Activated CD4-positive, CD25-positive, alpha-beta regulatory T cell treated with anti-CD3 and anti-CD28 coated beads, Interleukin-2, amount 50 U/mL, for 72 hours (primary cell): ENCODE results near the gene NOS2.
"Not testable (repeated sequence)": the region's sequence is repeated elsewhere in the genome, so short reads cannot be mapped to it uniquely, and the experiment has no call there.

ENCODE experiments used
- DNase-seq: peaks from one replicate; pipeline ENCODE4 v3.0.0; 2021

NOS2 gene

DNA sequence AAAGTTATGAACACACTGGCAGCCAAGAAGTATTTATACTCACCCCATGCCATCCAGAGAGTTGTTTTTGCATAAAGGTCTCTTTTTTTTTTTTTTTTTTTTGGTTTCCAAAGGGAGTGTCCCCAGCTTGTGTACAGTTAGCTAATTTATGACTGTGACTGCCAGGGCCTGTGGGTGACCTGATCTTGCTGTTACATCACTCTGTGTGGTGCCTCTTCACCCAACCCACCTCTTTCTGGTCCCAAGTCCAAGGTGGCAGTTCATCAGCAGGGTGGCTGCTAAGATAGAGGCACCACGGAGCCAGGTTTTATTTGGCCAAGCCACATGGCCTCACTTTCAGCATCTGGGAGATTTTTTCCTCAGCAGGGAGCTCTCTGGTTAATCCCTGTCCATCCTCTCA is at the start of gene NOS2:
TSS of gene NOS2 (minus strand) at position 8 of the 400 bp plus-strand sequence. CDS start 1,720 bp downstream, outside the sequence.
- no peak for DNase-seq

- DNase-seq: no peak
Observed at GRCh38 chr17:27849474-27850185, 49.3 kb upstream of the NOS2 start.

- no peak for DNase-seq
Observed at GRCh38 chr17:27848931-27849330, 48.6 kb upstream of the NOS2 start.

- not testable (repeated sequence) for DNase-seq
Observed at GRCh38 chr17:27846808-27847307, 46.5 kb upstream of the NOS2 start.

DNA sequence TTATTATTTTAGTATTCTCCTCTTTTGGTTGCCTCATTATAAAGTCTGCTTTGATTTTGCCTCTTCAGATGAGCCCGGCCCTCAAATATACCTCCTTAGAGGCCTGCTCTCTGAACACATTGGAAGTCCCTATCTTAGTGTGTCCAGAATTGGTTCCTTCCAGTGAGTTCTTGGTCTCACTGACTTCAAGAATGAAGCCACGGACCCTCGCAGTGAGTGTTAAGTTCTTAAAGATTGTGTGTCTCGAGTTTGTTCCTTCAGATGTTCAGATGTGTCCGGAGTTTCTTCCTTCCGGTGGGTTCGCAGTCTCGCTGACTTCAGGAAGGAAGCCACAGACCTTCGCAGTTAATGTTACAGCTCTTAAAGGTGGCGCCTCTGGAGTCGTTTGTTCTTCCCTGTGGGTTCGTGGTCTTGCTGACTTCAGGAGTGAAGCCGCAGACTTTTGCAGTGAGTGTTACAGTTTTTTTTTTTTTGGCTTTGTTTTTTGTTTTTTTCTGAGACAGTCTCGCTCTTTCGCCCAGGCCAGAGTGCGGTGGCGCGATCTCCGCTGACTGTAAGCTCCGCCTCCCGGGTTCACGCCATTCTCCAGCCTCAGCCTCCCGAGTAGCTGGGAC is 45.8 kb upstream of the NOS2 start:
- peak; percentile 36 for DNase-seq

DNA sequence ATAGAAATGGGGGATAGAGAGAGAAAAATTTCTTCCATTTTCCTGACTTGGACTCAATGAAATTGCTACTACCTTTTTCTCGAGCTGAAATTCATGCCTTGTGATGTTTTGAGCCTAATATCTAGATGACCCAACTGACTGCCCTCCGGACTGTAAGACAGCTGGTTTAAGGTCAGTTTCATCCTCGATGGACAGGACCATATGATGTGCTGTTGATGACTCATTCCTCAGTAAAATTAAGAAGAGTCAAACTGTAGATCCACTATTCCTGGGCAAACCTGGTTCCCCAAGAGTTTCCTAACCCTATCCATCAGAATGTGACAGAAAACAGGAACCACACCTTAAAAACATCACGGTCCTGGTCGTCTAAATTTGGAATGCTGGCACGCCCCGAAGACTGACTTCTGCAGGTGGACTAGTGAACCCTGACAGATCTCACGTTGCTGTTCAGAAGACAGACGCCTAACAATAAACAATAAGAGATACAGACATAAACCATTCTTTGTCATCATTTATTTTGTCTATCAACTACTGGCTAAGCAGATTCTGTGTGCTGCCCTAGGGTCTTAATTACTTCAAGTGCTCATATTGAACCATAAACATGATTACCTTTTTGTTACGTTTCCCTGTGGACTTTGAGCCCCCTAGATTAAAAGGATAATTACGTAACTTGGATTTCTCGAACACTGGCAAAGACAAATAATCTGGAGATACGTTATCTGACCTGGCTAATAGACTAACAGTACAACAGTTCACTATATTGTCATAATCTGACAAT is 45.1 kb upstream of the NOS2 start:
- no peak for DNase-seq

DNA sequence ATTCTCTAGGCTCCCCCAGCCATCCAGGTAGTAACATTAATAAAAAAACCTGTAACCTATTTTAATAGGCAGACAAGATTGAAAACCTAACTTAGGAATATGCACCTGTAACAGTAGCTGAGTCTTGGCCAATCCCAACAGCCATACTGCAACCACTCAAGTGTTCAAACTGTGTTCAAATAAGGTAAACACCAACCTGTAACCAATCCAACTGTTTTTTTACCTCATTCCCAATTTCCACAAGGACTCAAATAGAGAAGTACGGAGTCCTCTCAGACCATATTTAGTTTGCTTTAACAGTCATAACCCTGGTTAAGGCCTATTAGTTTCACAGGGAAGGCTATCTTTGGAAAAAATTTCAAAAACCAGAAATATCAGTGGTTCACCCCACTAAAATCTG is 40.4 kb upstream of the NOS2 start:
- no peak for DNase-seq

GRCh38 chr17:27840406-27840678 is 40.0 kb upstream of the NOS2 start:
- DNase-seq: not testable (repeated sequence)

DNA sequence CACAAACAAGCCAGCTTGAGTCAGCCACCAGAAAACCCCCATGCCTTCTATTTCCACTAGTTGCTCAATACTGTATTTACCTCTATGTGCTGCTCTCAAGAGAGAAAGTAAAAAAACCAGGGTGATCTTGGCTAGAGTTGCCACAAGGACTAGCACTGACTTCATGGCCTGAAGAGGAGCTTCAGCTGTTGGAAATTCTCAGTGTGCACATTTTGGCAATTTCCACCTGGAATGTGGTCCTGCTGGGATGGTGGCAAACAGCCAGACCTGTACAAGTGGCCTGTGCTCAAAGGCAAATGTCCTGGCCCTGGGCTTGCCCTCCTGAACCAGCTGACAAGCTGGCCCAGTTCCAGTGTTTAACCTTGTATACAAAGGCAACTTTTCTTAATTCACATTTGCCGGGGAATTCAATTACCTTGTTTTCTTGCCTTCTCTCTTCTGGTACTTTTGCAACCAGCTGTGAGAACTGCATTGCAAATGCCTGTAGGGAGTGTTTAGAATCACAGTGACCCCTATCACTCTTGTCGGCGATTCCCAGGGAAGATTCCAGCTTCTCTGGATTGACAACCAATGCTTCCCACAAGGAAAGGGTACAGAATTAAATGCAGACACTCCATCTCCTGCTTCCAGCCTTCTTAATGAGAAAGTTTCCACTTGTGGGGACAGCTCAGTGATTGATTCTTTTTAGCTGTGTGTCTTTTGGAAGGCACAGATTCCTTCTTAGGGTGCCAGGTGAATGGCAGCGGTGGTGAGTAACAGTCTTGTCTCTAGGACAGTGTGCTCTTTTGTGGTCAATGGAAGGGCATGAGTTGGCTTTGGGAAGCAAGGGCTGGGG is 39.5 kb upstream of the NOS2 start:
- DNase-seq: not testable (repeated sequence)

- not testable (repeated sequence) for DNase-seq
Observed at GRCh38 chr17:27838607-27839006, 38.3 kb upstream of the NOS2 start.

GRCh38 chr17:27837769-27838168 is 37.4 kb upstream of the NOS2 start:
- DNase-seq: not testable (repeated sequence)

DNA sequence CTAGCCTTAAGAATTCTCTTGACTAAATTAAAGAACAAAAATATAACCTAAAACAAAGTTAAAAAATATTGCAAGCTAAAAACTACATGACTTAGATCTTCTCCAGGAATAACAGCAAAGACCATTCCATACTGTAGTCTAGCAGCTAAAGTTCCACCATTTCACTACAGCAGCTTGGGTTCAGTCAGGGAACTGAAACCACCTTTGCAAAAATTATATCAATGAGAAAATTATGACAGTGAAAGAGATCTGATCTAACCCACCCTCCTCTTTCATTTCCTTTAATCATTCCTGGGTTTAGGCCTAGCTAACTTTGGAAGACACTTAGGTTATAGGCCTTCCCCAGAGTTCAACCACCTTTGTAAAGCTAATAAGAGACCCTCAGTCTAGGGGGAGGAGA is 36.3 kb upstream of the NOS2 start:
- no peak for DNase-seq

DNA sequence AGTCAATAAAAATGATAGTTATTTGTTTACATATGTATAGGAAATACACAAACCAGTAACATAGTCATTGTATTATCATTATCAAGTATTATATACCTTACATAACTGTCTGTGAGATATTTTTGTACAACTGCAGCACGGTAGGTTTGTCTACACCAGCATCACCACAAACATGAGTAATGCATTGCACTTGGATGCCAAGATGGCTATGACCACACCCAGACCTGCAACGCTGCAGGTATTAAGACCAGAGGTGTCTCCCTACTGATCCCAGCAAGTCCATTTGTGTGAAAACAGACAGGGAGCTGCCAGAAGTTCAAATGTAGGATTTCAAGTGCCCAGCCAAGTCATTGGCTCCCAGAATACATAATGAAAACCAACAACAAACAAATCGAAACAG is 34.2 kb upstream of the NOS2 start:
- no peak for DNase-seq

GRCh38 chr17:27832831-27833230 is 32.5 kb upstream of the NOS2 start:
- DNase-seq: no peak

DNA sequence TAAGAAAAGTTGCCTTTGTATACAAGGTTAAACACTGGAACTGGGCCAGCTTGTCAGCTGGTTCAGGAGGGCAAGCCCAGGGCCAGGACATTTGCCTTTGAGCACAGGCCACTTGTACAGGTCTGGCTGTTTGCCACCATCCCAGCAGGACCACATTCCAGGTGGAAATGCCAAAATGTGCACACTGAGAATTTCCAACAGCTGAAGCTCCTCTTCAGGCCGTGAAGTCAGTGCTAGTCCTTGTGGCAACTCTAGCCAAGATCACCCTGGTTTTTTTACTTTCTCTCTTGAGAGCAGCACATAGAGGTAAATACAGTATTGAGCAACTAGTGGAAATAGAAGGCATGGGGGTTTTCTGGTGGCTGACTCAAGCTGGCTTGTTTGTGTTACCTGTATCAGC is 29.6 kb upstream of the NOS2 start:
- DNase-seq: not testable (repeated sequence)

DNA sequence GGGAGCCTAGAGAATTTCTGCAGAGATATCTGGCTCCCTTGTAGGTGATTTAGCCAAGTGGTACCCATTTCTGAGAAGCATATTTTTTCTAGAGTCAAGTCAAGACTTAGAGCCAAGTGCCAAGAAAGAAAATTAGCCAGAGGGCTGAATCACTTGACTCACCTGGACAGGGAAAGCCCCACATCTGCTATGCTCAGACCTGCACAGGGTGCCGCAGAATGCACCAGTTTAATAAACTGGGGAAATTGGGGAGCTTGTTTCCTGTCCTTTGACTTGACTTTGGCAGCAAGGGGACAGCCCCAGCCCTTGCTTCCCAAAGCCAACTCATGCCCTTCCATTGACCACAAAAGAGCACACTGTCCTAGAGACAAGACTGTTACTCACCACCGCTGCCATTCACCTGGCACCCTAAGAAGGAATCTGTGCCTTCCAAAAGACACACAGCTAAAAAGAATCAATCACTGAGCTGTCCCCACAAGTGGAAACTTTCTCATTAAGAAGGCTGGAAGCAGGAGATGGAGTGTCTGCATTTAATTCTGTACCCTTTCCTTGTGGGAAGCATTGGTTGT is 28.9 kb upstream of the NOS2 start:
- DNase-seq: not testable (repeated sequence)

DNA sequence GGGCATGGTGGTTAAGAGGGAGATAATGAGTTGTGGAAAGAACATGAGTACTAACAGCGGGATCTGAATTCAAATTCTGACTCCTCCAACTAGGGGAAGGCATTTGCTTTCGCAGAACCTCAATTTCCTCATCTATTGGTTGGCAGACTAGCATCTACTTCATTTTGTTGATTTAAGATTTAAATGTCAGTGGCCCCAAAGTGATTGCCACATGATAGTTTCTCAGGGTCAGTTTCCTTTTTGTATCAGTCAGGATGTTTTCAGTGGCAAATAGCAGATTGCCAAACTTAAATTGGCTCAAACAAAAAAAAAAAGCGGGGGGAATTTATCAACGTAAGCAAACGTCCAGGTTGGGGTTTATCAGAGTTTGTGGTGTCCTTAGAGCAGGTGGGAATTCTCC is 25.1 kb upstream of the NOS2 start:
- no peak for DNase-seq

- DNase-seq: no peak
Observed at GRCh38 chr17:27824745-27825144, 24.4 kb upstream of the NOS2 start.

- no peak for DNase-seq
Observed at GRCh38 chr17:27824176-27824715, 23.9 kb upstream of the NOS2 start.

- DNase-seq: not testable (repeated sequence)
Observed at GRCh38 chr17:27822108-27822507, 21.8 kb upstream of the NOS2 start.

GRCh38 chr17:27821318-27821717 is 21.0 kb upstream of the NOS2 start:
- DNase-seq: no peak

DNA sequence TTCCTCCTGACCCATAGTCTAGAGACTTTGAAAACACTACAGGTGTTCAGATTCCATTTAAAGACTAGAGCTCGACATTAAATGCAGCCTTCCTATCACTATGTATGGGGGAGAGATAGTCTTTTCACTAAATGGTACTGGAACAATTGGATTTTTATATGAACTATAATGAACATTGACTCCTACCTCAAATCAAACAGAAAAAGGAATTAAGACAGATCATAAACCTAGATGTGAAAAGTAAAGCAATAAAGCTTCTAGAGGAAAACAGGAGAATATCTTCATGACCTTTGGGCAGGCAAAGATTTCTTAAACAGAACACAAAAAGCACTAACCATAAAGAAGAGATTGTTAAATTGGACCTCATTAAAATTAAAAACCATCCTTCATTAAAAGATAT is 18.8 kb upstream of the NOS2 start:
- no peak for DNase-seq
